Epithelial cell of esophagus (primary cell): ENCODE measurements around the gene TCAP.

Source experiments
- DNase-seq: peaks from one replicate; pipeline ENCODE4 v3.0.0; 2010; ENCODE audit warnings: low read depth
- H3K4me3 ChIP-seq: 2 replicates; pipeline ENCODE4 v1.5.1; 2011; ENCODE audit warnings: mild to moderate bottlenecking, low read length, control low read depth
- TF ChIP-seq, protein P1 (sequence below): IDR thresholded peaks from 2 replicates; pipeline ENCODE4 v1.5.1; 2011; ENCODE audit warnings: low read depth, mild to moderate bottlenecking, low read length, control low read depth, inconsistent platforms; ENCODE audit not compliant: insufficient read depth; ENCODE audit errors: missing control alignments

Gene TCAP

GRCh38 chr17:39677542-39678339 is 12.6 kb downstream of the TCAP start:
- TF ChIP-seq, protein P1, sequence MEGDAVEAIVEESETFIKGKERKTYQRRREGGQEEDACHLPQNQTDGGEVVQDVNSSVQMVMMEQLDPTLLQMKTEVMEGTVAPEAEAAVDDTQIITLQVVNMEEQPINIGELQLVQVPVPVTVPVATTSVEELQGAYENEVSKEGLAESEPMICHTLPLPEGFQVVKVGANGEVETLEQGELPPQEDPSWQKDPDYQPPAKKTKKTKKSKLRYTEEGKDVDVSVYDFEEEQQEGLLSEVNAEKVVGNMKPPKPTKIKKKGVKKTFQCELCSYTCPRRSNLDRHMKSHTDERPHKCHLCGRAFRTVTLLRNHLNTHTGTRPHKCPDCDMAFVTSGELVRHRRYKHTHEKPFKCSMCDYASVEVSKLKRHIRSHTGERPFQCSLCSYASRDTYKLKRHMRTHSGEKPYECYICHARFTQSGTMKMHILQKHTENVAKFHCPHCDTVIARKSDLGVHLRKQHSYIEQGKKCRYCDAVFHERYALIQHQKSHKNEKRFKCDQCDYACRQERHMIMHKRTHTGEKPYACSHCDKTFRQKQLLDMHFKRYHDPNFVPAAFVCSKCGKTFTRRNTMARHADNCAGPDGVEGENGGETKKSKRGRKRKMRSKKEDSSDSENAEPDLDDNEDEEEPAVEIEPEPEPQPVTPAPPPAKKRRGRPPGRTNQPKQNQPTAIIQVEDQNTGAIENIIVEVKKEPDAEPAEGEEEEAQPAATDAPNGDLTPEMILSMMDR: no peak
- no peak overlapping the region for H3K4me3 ChIP-seq
- DNase-seq: no peak

DNA sequence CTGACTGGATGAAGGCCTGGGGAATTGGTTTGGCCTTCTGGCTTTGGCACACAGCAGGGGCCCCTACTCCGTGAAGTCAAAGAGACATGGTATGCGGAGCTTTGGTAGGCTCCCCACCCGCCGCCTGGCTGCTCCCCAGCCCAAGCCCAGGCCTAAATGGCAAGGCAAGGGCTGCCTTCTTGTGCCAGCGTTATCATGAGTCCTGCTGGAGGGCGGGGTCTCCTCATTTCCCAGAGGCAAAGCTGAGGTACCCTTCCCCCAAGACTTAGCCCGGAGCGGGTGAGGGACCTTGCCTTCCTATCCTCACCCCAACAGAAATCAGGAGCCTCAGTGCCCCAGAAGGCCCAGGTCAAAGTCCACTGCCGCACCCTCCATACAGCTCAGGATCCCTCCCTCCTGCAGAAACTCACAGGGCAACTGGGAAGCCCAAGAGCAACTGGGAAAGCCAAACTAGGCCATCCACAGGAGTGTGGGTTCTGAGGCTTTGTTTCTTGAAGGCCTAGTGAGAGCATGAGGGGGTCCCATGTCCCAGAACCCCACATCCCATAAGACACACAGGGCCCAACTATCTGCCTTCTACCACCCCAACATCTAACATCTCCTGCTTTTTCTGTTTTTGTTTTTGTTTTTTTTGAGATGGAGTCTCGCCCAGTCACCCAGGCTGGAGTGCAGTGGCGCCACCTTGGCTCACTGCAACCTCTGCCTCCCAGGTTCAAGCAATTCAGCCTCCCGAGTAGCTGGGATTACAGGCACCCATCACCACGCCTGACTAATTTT is 13.4 kb downstream of the TCAP start:
- TF ChIP-seq, protein P1: no peak
- no peak for DNase-seq
- H3K4me3 ChIP-seq: no peak overlapping the region

DNA sequence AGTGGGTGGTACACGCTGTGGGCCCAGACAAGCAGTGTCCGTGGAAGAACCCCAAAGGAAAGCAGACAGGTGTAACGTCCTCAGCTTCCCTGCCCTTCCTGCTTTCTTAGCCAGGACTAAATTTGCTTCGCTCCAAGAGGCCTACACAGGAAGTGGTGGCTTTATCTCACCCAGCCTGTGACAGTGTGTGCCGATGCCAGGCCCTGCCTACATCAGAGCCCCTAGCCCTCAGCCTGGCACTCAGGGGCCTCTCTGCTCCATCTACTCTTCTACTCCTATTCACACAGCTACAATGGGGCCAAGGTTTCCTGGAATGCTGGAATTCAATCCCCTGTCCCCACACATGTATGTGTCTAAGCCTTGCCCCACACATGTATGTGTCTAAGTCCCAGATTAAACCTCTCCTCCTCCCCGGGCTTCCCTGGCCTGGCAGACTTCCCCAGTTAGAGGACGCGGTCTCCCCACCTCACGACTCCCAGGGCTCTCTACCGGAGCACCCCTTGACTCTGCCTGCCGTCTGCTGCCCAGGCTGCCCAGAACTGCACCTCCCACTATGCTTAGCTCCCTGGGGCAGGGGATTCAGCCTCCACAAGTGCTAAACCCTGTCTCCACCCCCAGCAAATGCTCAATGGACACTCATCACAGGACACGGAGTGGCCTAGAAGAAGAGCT is 14.5 kb downstream of the TCAP start:
- no peak overlapping the region for H3K4me3 ChIP-seq
- TF ChIP-seq, protein P1: no peak
- DNase-seq: no peak

GRCh38 chr17:39683295-39683939 is 18.3 kb downstream of the TCAP start:
- no peak for DNase-seq
- TF ChIP-seq, protein P1: no peak
- no peak overlapping the region for H3K4me3 ChIP-seq

DNA sequence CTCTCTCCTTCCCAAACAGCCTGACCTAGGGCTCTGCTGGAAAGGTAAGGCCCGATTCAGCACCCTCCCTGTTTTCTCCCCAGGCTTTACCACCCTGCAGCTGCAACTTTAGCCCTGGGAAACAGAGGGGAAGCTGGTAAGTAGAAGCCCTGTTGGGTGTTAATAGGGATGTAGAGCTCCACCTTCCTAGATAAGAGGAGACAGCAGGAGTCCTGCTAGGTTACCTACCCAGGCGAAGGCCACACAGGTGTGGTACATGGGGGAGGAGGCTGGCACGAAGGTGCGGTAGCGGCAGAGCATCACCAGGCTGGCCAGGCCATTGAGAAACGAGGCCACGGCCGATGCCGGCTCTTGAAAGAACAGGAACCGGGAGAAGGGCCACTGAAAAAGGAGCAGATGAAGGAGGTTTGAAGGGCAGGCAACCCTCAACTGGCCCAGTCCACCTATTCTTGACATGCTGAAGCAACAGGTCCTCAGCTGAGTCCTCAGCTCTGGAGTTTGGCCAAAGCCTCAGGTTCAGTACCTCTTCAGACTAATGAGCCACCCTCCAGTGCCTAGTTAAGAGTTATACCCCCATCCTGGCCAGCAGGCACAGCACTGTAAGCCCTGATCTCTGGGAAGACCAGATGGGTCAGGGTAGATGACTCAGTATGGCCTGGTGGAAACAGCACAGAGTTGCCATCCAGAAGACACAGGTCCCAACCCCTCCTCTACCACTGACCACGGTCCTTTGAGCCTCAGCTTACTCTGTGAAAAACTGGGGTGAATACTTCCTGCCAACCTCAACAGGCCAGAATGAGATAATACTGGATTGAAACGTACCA is 19.4 kb downstream of the TCAP start:
- no peak for DNase-seq
- TF ChIP-seq, protein P1: no peak
- no peak overlapping the region for H3K4me3 ChIP-seq

DNA sequence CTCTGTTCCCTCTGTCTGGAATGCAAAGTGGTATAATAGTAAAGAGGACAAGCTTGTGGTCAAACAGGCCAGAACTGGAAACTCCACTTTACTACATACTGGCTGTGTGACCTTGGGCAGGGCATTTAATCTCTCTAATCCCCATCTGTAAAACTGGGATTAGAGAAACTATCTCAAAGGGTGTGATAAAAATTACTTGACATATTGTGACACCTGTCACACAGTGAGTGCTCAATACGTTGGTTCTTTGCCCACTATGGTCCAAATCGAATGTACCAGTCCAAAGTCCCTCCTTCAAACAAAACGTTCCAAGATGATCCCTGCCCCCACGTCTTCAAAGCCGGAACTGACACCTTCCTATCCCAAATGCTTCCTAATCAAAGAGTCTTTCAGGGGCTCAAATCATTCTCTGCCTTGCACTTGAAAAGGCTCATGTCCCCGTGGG is 22.0 kb downstream of the TCAP start:
- no peak for DNase-seq
- TF ChIP-seq, protein P1: no peak
- H3K4me3 ChIP-seq: peak overlapping the region; percentile 63
